Breast epithelium (tissue), 4 donors: Measurements from ENCODE around the gene CIROP. TPM values are rescaled to one million over a fixed set of nuclear protein-coding genes. Genes with fewer than 3 reads are reported as not detected.
A peak's percentile ranks its signal among the peaks of the same experiment; 100 is the strongest.

ENCODE experiments used
- DNase-seq, 2 donors: peaks; one replicate each; pipeline ENCODE4 v3.0.0-alpha.2; 2019; ENCODE audit warnings: low spot score in 2 of 2
- H3K27ac ChIP-seq, 2 donors: fragments of 200-600 bp; sonication (generic) in 1 of 2; one replicate each; pipeline ENCODE4 v1.5.1; 2016 to 2019; ENCODE audit warnings: mild to moderate bottlenecking in 1 of 2
- H3K27me3 ChIP-seq, 2 donors: fragments of 200-600 bp; sonication (generic) in 1 of 2; one replicate each; pipeline versions ENCODE4 v1.5.1 to v1.6.0; 2017 to 2019; ENCODE audit warnings: control low read depth in 1 of 2, mild to moderate bottlenecking in 1 of 2
- H3K36me3 ChIP-seq: fragments of 200-600 bp; one replicate; pipeline ENCODE4 v1.5.1; 2019
- H3K4me1 ChIP-seq, 2 donors: fragments of 200-600 bp; sonication (generic); one replicate each; pipeline ENCODE4 v1.5.1; 2016 to 2019; ENCODE audit warnings: control low read depth in 1 of 2
- H3K4me3 ChIP-seq, 3 donors: fragments of 200-600 bp; sonication (generic); 1 replicate in 2 of 3; 2 replicates in 1 of 3; pipeline ENCODE4 v1.5.1; 2016 to 2019; ENCODE audit warnings: mild to moderate bottlenecking in 3 of 3, moderate library complexity in 2 of 3
- H3K9me3 ChIP-seq, 2 donors: fragments of 200-600 bp; sonication (generic) in 1 of 2; one replicate each; pipeline ENCODE4 v1.5.1; 2016 to 2019; ENCODE audit warnings: control low read depth in 1 of 2
- CTCF ChIP-seq, 3 donors: fragments of 450-650 bp; IDR thresholded peaks; one replicate each; pipeline ENCODE4 v1.5.1; 2016 to 2017; ENCODE audit warnings: antibody characterized with exemption in 3 of 3, mild to moderate bottlenecking in 3 of 3, moderate library complexity in 3 of 3
- POLR2A ChIP-seq: fragments of 450-650 bp; IDR thresholded peaks from one replicate; pipeline ENCODE4 v1.6.1; 2016; ENCODE audit warnings: antibody characterized with exemption, mild to moderate bottlenecking, moderate library complexity
- POLR2AphosphoS5 ChIP-seq, 3 donors: sonication (generic); formaldehyde crosslinking; IDR thresholded peaks; one replicate each; pipeline ENCODE4 v1.6.1; 2017; ENCODE audit warnings: antibody characterized with exemption in 3 of 3
- intact Hi-C: fragments of 100-400 bp; cut with DNase I; formaldehyde crosslinking; loops from one replicate; pipeline ENCODE4 v1.15.1; 2023; ENCODE audit warnings: low total_unique reads
- total RNA-seq, 3 donors: library from RNA; depleted of rRNA; stranded (reverse); fragments of >200 nt; gene quantifications; one replicate each; pipeline ENCODE4 v1.1.0, GENCODE V29; 2016

Gene CIROP
- total RNA-seq, 3 donors from 2014 or later: not detected

DNA sequence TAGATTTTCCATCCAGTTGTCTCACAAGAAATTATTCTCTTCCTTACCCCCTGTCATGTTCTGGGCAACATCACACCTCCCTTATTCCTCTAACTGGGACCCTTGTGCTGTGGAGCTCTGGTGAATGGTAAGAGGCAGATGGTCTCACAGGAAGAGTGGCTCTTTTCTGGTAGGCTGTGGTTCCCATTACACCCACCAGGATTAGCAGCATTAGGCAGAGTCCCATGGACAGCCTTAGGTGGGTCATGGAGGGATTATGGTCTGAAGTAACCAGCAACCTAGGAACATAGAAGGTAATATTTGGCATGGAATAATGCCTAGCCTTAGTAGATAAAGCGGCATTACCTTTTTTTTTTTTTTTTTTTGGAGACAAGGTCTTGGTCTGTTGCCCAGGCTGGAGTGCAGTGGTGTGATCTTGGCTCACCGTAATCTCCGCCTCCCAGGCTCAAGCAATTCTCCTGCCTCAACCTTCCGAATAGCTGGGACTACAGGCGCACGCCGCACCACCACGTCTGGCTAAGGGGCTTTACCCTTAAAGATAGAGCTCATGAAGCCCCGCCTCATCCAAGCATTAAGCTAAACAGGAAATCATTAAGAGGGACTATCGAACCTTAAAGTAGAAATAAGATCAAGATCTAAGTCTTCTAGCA is 5.5 kb downstream of the CIROP start:
- DNase-seq: no peak
- no peak for TF ChIP-seq CTCF (IDR thresholded peaks at IDR 0.05)
- TF ChIP-seq POLR2A: no peak
- TF ChIP-seq POLR2AphosphoS5 (IDR thresholded peaks at IDR 0.05): no peak
- Histone ChIP-seq H3K4me3 (no peak overlapping the region), H3K27me3 (no peaks in the 10 kb centered on the region), H3K9me3 (no peaks in the 10 kb centered on the region), H3K27ac (no peak overlapping the region), H3K4me1 (peaks cover 0 to 3% of the 10 kb centered on the region in 2 donors), H3K36me3 (no peaks in the 10 kb centered on the region)
- intact Hi-C loops: no loop called here

GRCh38 chr14:23097786-23098185 is 7.0 kb downstream of the CIROP start:
- no peak overlapping the region for H3K4me3 ChIP-seq
- intact Hi-C loops: no loop called here
- DNase-seq: no peak
- no peaks in the 10 kb centered on the region for H3K27me3 ChIP-seq
- no peak for TF ChIP-seq CTCF (IDR thresholded peaks at IDR 0.05)
- no peak overlapping the region for H3K27ac ChIP-seq
- H3K4me1 ChIP-seq: peaks cover 0 to 13% of the 10 kb centered on the region in 2 donors
- H3K9me3 ChIP-seq: no peaks in the 10 kb centered on the region
- H3K36me3 ChIP-seq: no peaks in the 10 kb centered on the region

DNA sequence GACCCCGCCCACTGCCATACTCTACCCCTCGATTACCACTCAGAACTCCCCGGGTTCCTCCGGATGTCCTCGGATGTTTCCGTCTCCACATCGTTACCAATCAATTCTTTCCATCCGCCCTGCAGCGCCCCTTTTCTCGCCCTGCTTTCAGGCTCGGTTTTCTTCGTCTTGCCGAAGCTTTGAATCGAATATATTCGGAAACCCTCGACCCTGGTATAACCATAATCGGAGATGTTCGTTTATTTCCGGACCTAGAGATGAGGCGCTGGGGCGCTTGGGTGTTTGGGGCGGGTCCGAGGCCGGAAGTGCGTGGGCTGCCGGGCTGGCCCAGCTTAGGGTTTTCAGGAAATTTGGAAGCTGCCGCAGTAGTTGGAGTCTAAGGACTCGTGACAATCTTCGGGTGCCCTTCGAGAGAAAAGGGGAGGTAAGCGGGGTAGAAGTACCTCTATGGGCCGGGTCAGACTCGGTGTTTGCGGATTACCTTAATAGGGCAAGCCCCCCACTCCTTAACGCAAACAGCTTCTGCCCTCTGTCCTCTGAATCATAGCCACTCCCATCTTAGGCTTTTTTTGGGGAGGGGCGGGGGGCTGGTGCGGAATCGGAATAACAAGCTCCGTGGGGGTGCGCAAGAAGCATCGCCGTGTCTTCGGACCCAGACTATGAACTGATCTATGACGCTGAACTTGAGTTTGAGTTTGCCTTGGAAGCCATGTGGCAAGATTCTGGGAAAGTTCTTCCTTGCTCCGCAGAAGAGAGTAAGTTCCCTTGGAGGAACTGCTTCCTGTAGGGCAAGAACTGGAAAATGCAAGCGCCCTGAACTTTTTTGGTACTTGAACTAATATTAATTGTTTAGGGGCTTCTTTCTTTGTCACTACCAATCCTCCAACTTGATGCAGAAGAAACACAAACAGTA is 9.3 kb downstream of the CIROP start, which contains the start of gene C14orf119:
Gene C14orf119, plus strand, starts transcription at position 310 of the 913 bp plus-strand sequence. CDS start 2,154 bp downstream, outside the sequence.
- intact Hi-C loops: no loop called here
- H3K9me3 ChIP-seq: no peaks in the 10 kb centered on the region
- no peaks in the 10 kb centered on the region for H3K27me3 ChIP-seq
- TF ChIP-seq CTCF (IDR thresholded peaks at IDR 0.05) (peak in 1 of 3 donors; percentile 26), POLR2AphosphoS5 (IDR thresholded peaks at IDR 0.05) (peak; percentile 6 to 88 (median 61)), POLR2A (peak; percentile 68)
- peak within 1 kb of the TSS; percentile 68 to 80 (median 74) for H3K4me3 ChIP-seq
- H3K4me1 ChIP-seq: peaks cover 0 to 16% of the 10 kb centered on the region in 2 donors
- peak within 1 kb of the TSS; percentile 98 to 99 for H3K27ac ChIP-seq
- H3K36me3 ChIP-seq: no peaks in the 10 kb centered on the region
- DNase-seq: peak; percentile 99 to 100

GRCh38 chr14:23094666-23095195 is 10.1 kb downstream of the CIROP start, which contains the start of gene ACIN1:
TSS of gene ACIN1 (minus strand) at chr14:23095136. CDS start at chr14:23095112, 24 bp downstream.
- intact Hi-C loops: no loop called here
- H3K36me3 ChIP-seq: no peaks in the 10 kb centered on the region
- H3K27me3 ChIP-seq: no peaks in the 10 kb centered on the region
- TF ChIP-seq CTCF (IDR thresholded peaks at IDR 0.05) (no peak), POLR2A (peak; percentile 86), POLR2AphosphoS5 (IDR thresholded peaks at IDR 0.05) (peak; percentile 72 to 96 (median 95))
- peaks cover 0 to 16% of the 10 kb centered on the region in 2 donors for H3K4me1 ChIP-seq
- peak within 1 kb of the TSS; percentile 68 to 80 (median 74) for H3K4me3 ChIP-seq
- H3K9me3 ChIP-seq: no peaks in the 10 kb centered on the region
- peak within 1 kb of the TSS; percentile 98 to 99 for H3K27ac ChIP-seq
- peak in 1 of 2 donors; percentile 66 for DNase-seq
